Left kidney (tissue), 8 donors: ENCODE results near the gene PECR. TPM values are rescaled to one million over a fixed set of nuclear protein-coding genes. Genes with fewer than 3 reads are reported as not detected.

Experiments used
- DNase-seq: peaks from one replicate; pipeline ENCODE4 v3.0.0-alpha.2; 2013
- long read RNA-seq, 8 donors: transcript quantifications; one replicate each; lab custom pipeline, GENCODE V29; 2026
- polyA plus RNA-seq: library from polyadenylated mRNA; unstranded; fragments of 120-200 nt; gene quantifications from one replicate; pipeline ENCODE4 v1.2.1, GENCODE V29; 2013; ENCODE audit not compliant: insufficient read length

The PECR gene
- 46.0 TPM for polyA plus RNA-seq
- long read RNA-seq, donor 1, transcript PECR-201 (8 exons, 1,853 nt), result major isoform, 16 of 16 reads
- long read RNA-seq, donor 1, partial matches to known transcripts, result 0 of 16 reads
- long read RNA-seq, donor 1, other reads (novel, unspliced or antisense), result 0 of 16 reads
- long read RNA-seq, donor 2, transcript PECR-201 (8 exons, 1,853 nt), result major isoform, 15 of 23 reads
- long read RNA-seq, donor 2, partial matches to known transcripts, result 7 of 23 reads
- long read RNA-seq, donor 2, other reads (novel, unspliced or antisense), result 0 of 23 reads
- long read RNA-seq, donor 3, transcript PECR-201 (8 exons, 1,853 nt), result major isoform, 13 of 13 reads
- long read RNA-seq, donor 3, partial matches to known transcripts, result 0 of 13 reads
- long read RNA-seq, donor 3, other reads (novel, unspliced or antisense), result 0 of 13 reads
- long read RNA-seq, donor 4, result 0 reads
- long read RNA-seq, donor 5, transcript PECR-201 (8 exons, 1,853 nt), result major isoform, 19 of 28 reads
- long read RNA-seq, donor 5, partial matches to known transcripts, result 5 of 28 reads
- long read RNA-seq, donor 5, other reads (novel, unspliced or antisense), result 0 of 28 reads
- long read RNA-seq, donor 6, transcript PECR-201 (8 exons, 1,853 nt), result major isoform, 13 of 672 reads
- long read RNA-seq, donor 6, partial matches to known transcripts, result 419 of 672 reads
- long read RNA-seq, donor 6, other reads (novel, unspliced or antisense), result 240 of 672 reads
- long read RNA-seq, donor 7, transcript PECR-201 (8 exons, 1,853 nt), result major isoform, 21 of 21 reads
- long read RNA-seq, donor 7, partial matches to known transcripts, result 0 of 21 reads
- long read RNA-seq, donor 7, other reads (novel, unspliced or antisense), result 0 of 21 reads
- long read RNA-seq, donor 8, transcript PECR-201 (8 exons, 1,853 nt), result major isoform, 6 of 6 reads
- long read RNA-seq, donor 8, partial matches to known transcripts, result 0 of 6 reads
- long read RNA-seq, donor 8, other reads (novel, unspliced or antisense), result 0 of 6 reads

- peak; percentile 76 for DNase-seq
These were observed at the start of gene PECR, which contains the start of gene TMEM169 for GRCh38 chr2:216081487-216082116. Gene PECR, minus strand, starts transcription at chr2:216081809. Its CDS starts 68 bp downstream, at chr2:216081741. Gene TMEM169, plus strand, starts transcription at chr2:216081919. Its CDS starts 14,045 bp downstream, at chr2:216095964.

DNA sequence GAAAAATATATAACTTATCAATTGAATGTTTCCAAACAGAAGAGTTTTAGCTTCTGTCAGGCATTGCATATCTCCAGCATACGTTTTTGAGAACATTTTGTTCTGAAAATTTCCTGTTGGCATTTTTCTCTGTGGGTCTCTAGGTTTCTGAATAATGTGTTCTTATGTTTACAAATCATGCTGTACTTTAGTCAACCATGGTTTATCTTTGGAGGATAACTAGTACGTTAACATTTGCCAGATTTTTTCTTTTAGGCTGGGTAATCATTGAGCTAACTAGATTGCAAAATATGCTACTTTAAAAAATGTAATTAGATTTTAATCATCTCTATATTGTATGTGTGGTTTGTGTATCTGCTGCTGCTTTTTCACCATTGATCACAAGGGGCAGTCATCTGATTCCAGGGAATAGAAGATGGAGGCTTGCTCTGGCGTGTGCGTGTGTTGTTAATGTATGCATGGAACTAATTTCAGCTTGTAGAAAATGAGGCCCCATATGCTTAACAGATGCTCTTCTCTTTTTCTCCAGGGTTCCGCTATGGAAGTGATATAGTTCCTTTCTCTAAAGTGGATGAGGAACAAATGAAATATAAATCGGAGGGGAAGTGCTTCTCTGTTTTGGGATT, 48.9 kb upstream of the PECR start:
- DNase-seq, result no peak

GRCh38 chr2:216126943-216127342, 45.3 kb upstream of the PECR start:
- DNase-seq, result no peak

- DNase-seq, result no peak
These were observed 39.6 kb upstream of the PECR start for GRCh38 chr2:216121255-216121654.

DNA sequence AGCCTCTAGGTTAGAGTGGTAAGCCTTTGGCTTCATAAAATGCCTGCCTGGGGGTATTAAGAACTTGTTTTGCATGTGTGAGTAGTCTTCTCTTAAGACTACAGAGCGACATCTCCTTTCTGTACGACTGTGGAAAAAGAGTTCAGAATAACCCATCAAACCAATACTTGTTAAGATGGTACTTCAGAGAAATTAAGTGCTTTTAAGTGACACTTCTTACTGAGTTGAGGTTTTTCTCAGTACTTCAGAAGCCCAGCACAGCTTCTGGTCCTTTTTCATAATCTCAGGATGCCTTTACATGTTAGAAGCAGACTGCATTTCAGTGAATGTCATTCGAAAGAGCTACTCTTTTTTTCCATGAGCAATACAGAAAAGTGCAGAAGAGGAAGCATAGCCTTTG, 38.4 kb upstream of the PECR start:
- no peak for DNase-seq

GRCh38 chr2:216119146-216119545, 37.5 kb upstream of the PECR start:
- DNase-seq, result no peak

GRCh38 chr2:216118474-216118873, 36.9 kb upstream of the PECR start:
- DNase-seq, result no peak

GRCh38 chr2:216117561-216118340, 36.1 kb upstream of the PECR start:
- DNase-seq, result no peak

DNA sequence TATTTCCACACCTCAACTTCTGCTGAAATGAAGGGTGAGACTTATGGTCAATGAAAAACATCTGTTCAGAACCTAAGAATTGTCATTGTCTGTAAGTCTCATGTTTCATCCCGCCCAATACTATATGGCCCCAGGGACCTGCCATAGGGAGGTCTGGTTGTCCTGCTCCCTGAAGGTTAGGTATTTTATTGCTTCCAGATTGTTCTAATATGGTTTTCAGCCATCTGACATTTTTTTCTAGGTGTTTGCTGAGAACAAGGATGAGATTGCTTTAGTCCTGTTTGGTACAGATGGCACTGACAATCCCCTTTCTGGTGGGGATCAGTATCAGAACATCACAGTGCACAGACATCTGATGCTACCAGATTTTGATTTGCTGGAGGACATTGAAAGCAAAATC, 34.8 kb upstream of the PECR start:
- no peak for DNase-seq

DNA sequence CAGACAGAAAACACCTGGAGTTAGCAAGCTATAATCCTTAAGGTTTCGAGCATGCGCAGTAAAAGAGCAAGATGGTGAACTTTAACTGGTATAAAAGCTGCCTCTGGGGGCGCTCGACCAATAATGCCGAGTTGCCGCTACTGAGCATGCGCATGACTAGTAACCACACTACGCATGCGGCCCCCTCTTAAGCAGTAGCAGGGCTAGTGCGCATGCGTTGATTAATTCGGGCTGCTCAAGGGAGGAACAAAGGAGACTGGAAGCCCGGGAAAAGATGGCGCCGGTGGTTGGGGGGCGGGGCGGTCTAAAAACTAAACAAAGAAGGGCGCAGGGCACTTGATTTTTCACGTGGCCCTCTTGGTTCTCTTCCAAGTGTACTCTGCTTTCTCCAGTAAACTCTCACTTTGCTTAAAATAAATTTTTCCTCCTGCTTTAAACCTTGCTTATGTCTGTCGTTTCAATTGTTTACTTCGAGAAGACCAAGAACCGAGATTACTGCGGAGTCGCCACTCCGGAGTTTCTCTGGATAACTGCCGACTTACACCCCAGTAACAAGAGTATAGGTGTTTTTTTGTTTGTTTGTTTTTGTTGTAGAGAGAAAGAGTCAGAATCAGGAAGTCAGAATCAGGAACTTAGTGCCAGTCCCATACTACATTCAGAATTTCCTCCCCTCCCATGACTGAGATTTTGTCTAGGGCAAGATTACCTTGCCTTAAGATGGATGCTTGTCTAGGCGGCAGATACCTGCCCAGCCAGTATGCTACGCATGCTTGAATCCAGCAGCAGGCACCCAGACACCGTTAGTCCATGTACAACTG, 33.3 kb upstream of the PECR start:
- peak; percentile 100 for DNase-seq

DNA sequence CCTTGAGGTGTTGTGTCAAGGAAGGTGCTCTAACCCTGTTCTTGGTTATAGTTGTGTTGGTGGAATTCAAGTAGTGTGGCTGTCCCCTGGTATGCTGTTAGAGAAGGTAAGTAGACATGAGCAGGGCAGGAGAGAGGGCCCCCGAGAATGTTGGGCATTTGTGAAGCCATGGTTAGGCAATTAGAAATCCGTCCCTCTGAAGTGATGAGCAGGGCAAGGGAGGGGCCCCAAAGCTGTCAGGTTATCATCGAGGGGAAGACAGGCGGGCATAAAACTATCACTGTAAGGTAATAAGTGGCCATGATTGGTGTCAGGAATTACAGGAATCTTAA, 32.7 kb upstream of the PECR start:
- DNase-seq, result no peak

GRCh38 chr2:216113572-216113971, 32.0 kb upstream of the PECR start:
- no peak for DNase-seq

DNA sequence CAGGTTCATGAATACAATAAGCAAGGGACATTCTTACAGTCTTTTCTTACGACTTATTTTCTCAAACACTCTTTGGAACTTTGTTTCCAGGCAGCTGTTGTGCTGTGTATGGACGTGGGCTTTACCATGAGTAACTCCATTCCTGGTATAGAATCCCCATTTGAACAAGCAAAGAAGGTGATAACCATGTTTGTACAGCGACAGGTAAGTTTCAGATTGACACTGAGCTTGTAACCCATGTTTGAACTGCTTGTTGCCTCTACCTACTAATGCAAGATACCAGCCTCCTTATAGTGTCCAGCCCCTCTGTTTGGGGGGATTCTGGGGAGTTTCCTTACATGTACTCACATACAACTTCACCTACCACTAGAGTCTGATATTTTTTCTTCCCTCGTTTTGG, 31.3 kb upstream of the PECR start:
- no peak for DNase-seq

GRCh38 chr2:216111122-216111521, 29.5 kb upstream of the PECR start:
- no peak for DNase-seq

DNA sequence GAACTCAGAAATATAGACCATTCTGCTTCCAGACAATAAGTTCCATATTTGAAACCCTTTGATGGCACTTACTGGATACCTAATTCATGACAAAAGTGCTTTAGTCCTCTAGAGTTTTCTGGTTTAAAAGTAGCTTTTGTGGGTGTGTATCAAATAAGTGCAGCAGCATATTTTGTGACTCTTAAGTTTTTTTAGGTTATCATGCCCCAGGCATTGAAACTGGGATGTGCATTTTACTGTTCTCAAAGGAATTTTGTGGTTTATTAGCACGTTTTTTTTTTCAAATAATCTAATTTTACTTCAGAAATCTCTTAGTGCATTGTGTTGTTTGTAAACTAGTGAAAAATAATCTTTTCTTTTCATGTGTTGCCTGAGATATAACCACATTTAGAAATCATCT, 29.0 kb upstream of the PECR start:
- no peak for DNase-seq

DNA sequence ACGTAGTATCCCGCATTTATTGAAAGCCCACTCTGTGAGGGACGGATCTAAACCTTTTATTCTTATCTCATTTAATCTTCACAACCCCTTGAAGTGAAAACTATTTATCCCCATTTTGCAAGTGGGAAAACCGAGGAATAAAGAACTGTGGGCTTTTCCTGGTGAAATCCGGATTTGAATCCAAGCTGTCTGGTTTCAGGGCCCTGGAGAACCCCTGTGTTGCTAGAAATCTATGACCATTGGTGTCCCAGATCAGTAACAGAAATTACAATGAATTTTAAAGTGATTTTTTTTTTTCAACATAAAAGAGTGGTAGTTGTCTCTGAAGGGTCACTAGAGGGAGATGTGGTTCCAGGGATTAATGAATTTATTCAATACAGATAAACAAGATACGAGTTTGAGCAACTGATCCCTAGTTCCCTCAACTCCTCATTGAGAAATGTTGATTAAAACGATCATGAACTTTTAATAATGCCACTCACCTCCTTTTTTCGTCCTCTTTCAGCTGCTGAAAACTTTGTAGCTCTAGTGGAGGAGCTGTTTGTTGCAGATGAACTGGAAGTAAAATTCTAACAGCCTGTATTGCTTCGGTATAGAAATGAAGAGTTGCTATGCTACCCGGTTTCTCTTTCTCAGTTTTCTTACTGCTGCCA, 28.5 kb upstream of the PECR start:
- no peak for DNase-seq

GRCh38 chr2:216108967-216109921, 27.6 kb upstream of the PECR start, which contains the start of gene XRCC5:
Gene XRCC5, plus strand, starts transcription at chr2:216109348. Its CDS starts 89 bp downstream, at chr2:216109437.
- peak; percentile 95 for DNase-seq

- DNase-seq, result no peak
These were observed 26.8 kb upstream of the PECR start for GRCh38 chr2:216108310-216108966.
